Muscle of arm (tissue), 14 donors: ENCODE data around the gene SLC2A10. TPM values are rescaled to one million over a fixed set of nuclear protein-coding genes. Genes with fewer than 3 reads are reported as not detected.
"Not testable (repeated sequence)": the region's sequence is repeated elsewhere in the genome, so short reads cannot be mapped to it uniquely, and the experiment has no call there.

Experiments used
- DNase-seq: peaks from one replicate; pipeline ENCODE4 v3.0.0-alpha.2; 2013
- long read RNA-seq, 11 donors: transcript quantifications; one replicate each; lab custom pipeline, GENCODE V29; 2026
- polyA plus RNA-seq, 12 donors: library from polyadenylated mRNA; unstranded; fragments of 120-200 nt; gene quantifications; one replicate each; pipeline ENCODE4 v1.2.1, GENCODE V29; 2013; ENCODE audit not compliant: insufficient read length in 12 of 12

SLC2A10 gene
- 10 to 100 TPM in 11 of 12 donors, not detected in 1; 15.1 to 22.3 (median 19.5) TPM for polyA plus RNA-seq
- long read RNA-seq, donor 1, full-length matches to known transcripts: 6 of 31 reads
- long read RNA-seq, donor 1, partial matches to known transcripts: 25 of 31 reads
- long read RNA-seq, donor 1, other reads (novel, unspliced or antisense): 0 of 31 reads
- long read RNA-seq, donor 2, full-length matches to known transcripts: 3 of 3 reads
- long read RNA-seq, donor 2, partial matches to known transcripts: 0 of 3 reads
- long read RNA-seq, donor 2, other reads (novel, unspliced or antisense): 0 of 3 reads
- long read RNA-seq, donor 3: 0 reads
- long read RNA-seq, donor 4, full-length matches to known transcripts: 2 of 2 reads
- long read RNA-seq, donor 4, partial matches to known transcripts: 0 of 2 reads
- long read RNA-seq, donor 4, other reads (novel, unspliced or antisense): 0 of 2 reads
- long read RNA-seq, donor 5, full-length matches to known transcripts: 2 of 2 reads
- long read RNA-seq, donor 5, partial matches to known transcripts: 0 of 2 reads
- long read RNA-seq, donor 5, other reads (novel, unspliced or antisense): 0 of 2 reads
- long read RNA-seq, donor 6, full-length matches to known transcripts: 2 of 9 reads
- long read RNA-seq, donor 6, partial matches to known transcripts: 7 of 9 reads
- long read RNA-seq, donor 6, other reads (novel, unspliced or antisense): 0 of 9 reads
- long read RNA-seq, donor 7, full-length matches to known transcripts: 2 of 17 reads
- long read RNA-seq, donor 7, partial matches to known transcripts: 15 of 17 reads
- long read RNA-seq, donor 7, other reads (novel, unspliced or antisense): 0 of 17 reads
- long read RNA-seq, donor 8, full-length matches to known transcripts: 5 of 5 reads
- long read RNA-seq, donor 8, partial matches to known transcripts: 0 of 5 reads
- long read RNA-seq, donor 8, other reads (novel, unspliced or antisense): 0 of 5 reads
- long read RNA-seq, donor 9: 0 reads
- long read RNA-seq, donor 10, full-length matches to known transcripts: 7 of 7 reads
- long read RNA-seq, donor 10, partial matches to known transcripts: 0 of 7 reads
- long read RNA-seq, donor 10, other reads (novel, unspliced or antisense): 0 of 7 reads
- long read RNA-seq, donor 11, full-length matches to known transcripts: 5 of 34 reads
- long read RNA-seq, donor 11, partial matches to known transcripts: 29 of 34 reads
- long read RNA-seq, donor 11, other reads (novel, unspliced or antisense): 0 of 34 reads

GRCh38 chr20:46709459-46710152 lies at the start of gene SLC2A10:
Gene SLC2A10, plus strand, starts transcription at chr20:46709649. Its CDS starts 88 bp downstream, at chr20:46709737.
- peak; percentile 66 for DNase-seq

- DNase-seq: no peak
Measured at GRCh38 chr20:46660487-46660886, 49.0 kb upstream of the SLC2A10 start.

- DNase-seq: no peak
Measured at GRCh38 chr20:46661659-46662058, 47.8 kb upstream of the SLC2A10 start.

GRCh38 chr20:46663531-46663930 lies 45.9 kb upstream of the SLC2A10 start:
- DNase-seq: no peak

DNA sequence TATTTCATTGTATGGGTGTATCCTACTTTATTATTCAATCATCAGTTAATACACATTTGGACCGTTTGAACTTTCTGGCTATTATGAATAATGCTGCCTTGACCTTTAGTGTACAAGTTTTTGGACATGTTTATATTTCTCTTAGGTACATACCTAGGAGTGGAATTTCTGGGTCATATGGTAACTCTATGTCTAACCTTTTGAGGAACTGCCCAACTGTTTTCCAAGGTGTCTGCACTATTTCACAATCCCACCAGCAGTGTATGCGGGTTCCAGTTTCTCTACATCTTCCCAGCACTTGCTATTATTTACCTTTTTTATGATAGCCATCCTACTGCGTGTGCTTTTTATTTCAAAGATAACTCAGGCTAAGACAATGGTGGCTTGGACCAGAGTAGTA lies 43.8 kb upstream of the SLC2A10 start:
- no peak for DNase-seq

GRCh38 chr20:46666306-46666705 lies 43.1 kb upstream of the SLC2A10 start:
- DNase-seq: no peak

DNA sequence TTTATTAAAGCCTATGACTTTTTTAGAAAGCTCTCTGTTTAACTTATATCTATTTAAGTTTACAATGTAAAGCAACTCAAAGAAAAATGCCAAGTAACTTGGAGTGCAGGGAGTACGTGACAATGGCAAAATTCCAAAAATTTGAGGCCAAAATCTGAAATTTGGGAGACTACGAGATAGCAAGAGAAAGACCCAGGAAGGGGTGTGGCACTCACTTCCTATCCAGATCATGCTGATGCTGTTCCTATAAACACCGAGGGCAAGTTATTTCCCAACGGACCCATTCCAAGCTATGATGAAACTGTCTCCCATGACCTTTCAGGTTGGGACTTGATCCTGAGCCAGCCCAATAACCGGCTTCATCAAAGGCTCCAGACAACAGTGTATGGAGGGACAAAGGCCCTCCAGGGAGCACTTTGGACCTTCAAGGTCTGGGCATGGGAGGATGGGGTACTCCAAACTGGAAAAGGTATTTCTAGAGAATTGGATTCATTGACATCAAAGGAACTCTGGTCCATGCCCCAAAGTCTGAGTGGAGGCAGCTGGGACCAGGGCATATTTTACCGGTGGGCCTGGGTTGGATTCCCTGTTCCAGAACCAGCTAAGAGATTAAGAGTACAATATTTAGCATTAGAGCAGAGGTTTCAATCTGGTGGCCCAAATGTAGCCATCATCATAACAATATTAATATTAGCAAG lies 42.5 kb upstream of the SLC2A10 start:
- no peak for DNase-seq

- DNase-seq: no peak
Measured at GRCh38 chr20:46670228-46670584, 39.2 kb upstream of the SLC2A10 start.

GRCh38 chr20:46670585-46671584 lies 38.6 kb upstream of the SLC2A10 start:
- no peak for DNase-seq

DNA sequence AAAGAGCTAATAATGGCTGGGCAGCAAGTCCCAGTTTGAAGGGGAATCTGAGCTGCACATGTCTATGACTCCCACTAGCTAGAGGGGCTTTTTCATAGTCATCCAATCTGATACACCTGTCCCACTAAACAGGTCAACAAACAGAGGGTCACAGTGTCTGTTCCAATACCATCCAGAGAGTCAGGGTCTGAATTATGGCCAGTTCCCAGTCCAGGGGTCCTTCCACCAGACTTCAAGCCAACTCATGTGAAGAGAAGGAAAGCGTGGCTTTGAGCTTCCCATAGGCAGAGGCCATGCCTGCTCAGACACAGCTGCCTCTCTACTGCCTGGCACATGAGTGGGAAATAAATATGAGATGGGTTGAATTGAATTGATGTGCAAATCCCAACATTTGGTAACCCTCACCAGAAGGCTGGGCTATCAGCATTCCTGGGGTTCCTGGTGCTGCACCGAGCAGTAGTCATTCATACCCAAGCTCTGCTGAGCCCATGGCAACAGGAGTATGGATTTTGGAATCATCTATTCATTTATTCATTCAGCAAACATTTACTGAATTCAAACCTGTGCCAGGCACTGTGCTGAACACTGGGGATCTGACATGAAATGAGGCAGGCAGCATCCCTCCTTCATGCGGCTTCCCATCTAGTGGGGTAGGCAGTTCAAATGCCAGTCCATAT lies 37.4 kb upstream of the SLC2A10 start:
- DNase-seq: no peak

DNA sequence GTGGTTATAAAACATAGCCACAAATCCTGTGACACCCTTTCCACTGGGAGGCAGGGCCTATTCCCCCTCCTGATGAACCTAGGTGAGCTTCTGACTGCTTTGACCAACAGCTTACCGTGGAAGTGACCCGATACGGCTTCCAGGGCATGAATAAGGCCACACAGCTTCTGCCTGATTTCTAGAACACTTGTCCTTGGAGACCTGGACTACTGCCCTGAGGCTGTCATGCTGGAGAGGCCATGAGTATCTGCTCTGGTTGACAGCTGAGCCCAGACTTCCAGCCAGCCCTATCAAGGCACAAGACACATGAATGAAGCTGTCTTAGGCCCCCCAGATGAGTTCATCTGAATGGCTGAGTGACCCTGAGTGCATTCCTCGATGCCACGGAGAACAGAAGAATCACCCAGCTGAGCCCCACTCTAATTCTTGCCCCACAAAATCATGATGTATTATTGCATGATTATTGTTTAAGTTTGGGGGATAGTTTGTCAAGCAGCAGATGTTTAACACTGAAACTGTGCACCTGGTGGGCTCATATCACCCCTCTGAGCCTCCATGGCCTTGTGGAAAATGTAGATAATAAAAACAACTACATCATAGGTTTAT lies 36.8 kb upstream of the SLC2A10 start:
- no peak for DNase-seq

- DNase-seq: no peak
Measured at GRCh38 chr20:46673394-46674252, 35.8 kb upstream of the SLC2A10 start.

GRCh38 chr20:46674253-46675083 lies 35.0 kb upstream of the SLC2A10 start:
- DNase-seq: no peak

DNA sequence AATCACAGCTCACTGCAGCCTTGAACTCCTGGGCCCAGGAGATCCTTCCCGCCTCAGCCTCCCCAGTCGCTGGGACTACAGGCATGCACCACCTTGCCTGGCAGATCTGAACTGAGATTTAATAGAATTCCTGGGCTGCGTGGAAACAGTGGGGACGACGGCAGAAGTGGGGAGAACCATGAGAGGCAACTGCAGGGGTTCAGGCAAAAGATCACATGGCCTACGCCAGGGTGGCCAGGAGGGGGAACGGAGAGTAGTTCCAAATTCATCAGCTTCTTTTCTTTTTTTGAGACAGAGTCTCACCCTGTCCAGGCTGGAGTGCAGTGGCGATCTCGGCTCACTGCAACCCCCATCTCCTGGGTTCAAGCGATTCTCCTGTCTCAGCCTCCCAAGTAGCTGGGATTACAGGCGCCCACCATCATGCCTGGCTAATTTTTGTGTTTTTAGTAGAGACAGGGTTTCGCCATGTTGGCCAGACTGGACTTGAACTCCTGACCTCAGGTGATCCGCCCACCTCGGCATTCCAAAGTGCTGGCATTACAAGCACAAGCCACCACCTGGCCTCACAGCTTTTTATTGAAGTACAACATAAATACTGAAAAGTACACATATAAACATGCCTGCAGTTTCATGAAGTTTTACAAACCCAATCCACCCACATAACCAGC lies 32.7 kb upstream of the SLC2A10 start:
- not testable (repeated sequence) for DNase-seq

- no peak for DNase-seq
Measured at GRCh38 chr20:46677608-46678007, 31.8 kb upstream of the SLC2A10 start.

- no peak for DNase-seq
Measured at GRCh38 chr20:46678516-46678915, 30.9 kb upstream of the SLC2A10 start.
